Measurements from ENCODE around the gene CACNA1F. TPM values are rescaled to one million over a fixed set of nuclear protein-coding genes. Genes with fewer than 3 reads are reported as not detected.

Gene CACNA1F
- total RNA-seq, 1 donor from 2014 or later: under 0.01 TPM

GRCh38 chrX:49257846-49258748 lies 25.0 kb upstream of the CACNA1F start:
- no peak for DNase-seq (ENCODE audit: low read depth in 2 of 2)

DNA sequence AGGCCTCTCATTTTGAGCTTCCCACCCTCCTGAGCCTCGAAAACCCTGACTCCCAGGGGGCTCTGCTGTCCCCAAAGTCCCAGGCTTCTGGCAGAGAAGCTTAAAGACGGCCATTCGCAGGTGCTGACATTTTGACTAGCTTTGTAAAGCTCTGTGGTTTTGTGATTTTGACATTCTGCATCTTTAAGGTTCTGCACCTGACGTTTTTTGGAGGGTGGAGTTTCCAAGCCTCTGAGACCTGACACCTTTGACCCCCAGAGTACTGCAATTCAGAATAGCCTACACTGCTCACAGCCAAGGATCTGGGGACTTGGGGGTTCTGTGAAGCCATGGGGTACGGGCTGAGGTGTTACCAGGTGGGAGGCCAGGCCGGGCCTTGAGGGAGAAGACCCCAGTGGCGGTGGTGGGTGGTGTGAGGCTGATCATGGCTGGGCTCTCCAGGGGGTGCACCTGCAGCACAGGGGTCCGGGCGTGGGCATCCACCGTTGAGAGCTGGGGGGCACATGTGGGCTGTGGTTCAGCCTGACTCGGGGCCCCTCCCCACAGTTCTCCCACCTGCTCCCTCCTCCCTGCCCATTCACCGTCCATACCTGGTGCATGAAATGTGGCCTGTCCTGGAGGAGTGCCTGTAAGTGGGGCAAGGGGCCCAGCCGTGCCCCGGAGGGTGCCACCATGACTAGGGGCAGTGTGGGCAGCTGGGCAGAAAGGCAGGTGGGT lies 24.1 kb upstream of the CACNA1F start:
- DNase-seq (ENCODE audit: low read depth in 2 of 2): no peak

DNA sequence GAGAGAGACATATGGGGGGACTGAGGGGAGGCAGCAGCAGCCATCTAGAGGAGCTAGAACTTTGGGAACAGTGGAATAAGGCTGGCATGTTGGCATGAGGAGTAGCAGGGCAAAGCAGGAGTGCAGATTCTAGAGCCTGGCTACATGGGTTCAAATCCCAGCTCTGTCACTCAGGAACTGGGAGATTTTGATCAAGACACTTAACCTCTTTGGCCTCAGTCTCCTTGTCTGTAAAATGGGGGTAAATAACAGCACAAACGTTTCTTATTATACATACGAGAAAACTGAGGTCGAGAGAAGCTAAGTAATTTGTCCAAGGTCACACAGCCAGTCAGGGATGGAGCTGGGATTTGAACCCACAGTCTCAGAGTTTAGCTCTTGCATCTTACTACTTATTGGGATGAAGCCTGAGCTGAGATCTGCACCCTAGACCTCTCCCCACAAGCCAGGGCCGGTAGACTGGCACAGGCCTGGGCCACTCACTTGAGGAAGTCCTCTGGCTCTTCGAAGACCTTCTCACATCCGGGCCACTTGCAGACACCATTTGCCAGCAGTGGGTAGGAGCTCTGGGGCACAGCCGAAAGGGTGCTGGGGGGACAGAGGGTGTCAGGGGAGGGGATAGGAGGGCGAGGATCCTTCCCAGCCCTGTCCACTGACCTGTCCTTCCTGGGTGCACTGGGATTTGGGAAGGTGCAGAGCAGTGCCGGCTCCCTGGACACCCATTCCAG lies 23.3 kb upstream of the CACNA1F start:
- DNase-seq (ENCODE audit: low read depth in 2 of 2): no peak

DNA sequence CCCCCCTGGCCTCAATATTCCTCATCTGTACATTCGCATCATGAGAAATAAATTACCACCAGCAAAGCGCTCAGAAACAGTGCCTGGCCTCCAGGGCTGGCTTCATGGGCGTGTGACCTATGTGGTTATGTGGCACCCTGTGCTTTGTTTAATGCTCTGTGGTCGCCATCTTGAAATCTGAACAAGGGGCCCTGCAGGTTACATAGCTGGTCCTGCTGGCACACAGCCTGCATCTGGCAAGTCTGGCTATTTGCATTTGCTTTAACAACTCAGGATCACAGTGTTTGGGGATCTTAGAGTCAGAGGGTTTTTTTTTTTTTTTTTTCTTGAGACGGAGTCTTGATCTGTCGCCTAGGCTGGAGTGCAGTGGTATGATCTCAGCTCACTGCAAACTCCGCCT lies 21.5 kb upstream of the CACNA1F start:
- DNase-seq (ENCODE audit: low read depth in 2 of 2): no peak

GRCh38 chrX:49251325-49251724 lies 18.2 kb upstream of the CACNA1F start:
- no peak for DNase-seq (ENCODE audit: low read depth in 2 of 2)

DNA sequence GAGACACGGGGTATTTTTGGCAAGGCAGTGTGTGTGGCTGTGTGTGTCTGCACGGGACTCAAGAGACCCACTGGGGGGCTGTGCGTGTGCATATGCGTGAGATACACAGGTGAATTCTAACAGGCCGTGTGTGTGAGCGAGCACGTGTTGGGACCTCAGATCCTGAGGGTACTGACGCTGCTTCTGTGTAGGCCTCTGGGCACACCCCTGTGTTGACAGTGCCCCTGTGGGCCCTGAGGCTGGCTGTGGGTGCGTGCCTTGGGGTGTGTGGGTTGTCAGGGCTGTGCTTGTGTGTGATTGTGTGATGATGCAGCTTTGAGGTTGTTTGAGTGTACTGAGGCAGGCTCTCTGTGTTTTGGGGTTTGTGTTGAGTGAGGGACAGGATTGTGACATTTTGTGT lies 17.4 kb upstream of the CACNA1F start:
- no peak for DNase-seq (ENCODE audit: low read depth in 2 of 2)

DNA sequence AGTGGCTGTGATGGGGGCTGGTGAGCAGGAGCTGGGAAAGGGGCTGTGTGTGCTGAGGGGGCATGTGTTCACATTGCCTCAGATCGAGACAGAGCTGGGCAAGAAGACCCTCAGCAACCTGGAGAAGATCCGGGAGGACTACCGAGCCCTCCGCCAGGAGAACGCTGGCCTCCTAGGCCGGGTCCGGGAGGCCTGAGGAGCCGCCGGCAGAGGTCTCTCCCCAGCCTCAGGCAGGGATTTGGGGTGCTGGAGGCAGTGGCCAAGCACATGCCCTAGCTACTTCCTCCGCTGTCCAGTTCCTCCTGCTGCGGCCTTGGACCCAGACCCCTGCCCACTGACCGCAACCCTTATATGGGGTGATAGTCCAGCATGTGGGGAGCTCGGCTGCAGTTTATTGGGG lies 16.9 kb upstream of the CACNA1F start:
- DNase-seq (ENCODE audit: low read depth in 2 of 2): no peak

- no peak for DNase-seq (ENCODE audit: low read depth in 2 of 2)
Measured at GRCh38 chrX:49249616-49250015, 16.5 kb upstream of the CACNA1F start.

DNA sequence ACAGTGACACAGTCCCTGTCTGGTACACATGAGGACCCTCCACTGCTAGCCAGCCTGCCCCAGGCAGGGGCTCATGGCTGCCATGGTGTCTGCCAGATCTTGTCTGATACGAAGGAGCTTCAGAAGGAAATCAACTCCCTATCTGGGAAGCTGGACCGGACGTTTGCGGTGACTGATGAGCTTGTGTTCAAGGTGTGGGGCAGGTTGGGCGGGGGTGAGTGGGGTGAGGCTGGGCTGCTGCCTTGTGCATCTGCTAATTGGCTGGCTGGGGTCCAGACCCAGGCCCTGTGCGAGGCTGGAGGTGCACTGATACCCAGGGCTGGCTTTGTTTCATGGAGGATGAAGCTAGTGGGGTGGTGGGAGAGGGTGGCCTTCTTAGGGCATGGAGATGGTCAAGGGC lies 15.9 kb upstream of the CACNA1F start:
- no peak for DNase-seq (ENCODE audit: low read depth in 2 of 2)

GRCh38 chrX:49247916-49248811 lies 15.0 kb upstream of the CACNA1F start:
- no peak for DNase-seq (ENCODE audit: low read depth in 2 of 2)

- DNase-seq (ENCODE audit: low read depth in 2 of 2): no peak
Measured at GRCh38 chrX:49247346-49247745, 14.2 kb upstream of the CACNA1F start.

- DNase-seq (ENCODE audit: low read depth in 2 of 2): no peak
Measured at GRCh38 chrX:49246541-49246940, 13.4 kb upstream of the CACNA1F start.

- DNase-seq (ENCODE audit: low read depth in 2 of 2): no peak
Measured at GRCh38 chrX:49244207-49244606, 11.1 kb upstream of the CACNA1F start.

- no peak for DNase-seq (ENCODE audit: low read depth in 2 of 2)
Measured at GRCh38 chrX:49243166-49243565, 10.0 kb upstream of the CACNA1F start.

- DNase-seq (ENCODE audit: low read depth in 2 of 2): no peak
Measured at GRCh38 chrX:49242545-49243066, 9.5 kb upstream of the CACNA1F start.

DNA sequence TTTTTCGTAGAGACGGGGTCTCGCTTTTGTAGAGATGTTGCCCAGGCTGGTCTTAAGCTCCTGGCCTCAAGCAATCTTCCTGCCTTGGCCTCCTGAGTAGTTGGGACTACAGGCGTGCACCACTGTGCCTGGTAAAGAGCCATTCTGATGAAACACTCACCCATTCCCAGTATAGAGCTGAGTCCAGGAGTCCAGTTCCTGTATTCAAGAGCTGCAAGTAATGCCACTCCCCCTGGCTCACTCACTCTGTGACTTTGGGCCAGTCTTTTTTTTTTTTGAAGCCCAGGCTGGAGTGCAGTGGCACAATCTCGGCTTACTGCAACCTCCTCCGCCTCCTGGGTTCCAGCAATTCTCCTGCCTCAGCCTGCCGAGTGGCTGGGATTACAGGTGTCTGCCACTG lies 5.6 kb upstream of the CACNA1F start:
- no peak for DNase-seq (ENCODE audit: low read depth in 2 of 2)

DNA sequence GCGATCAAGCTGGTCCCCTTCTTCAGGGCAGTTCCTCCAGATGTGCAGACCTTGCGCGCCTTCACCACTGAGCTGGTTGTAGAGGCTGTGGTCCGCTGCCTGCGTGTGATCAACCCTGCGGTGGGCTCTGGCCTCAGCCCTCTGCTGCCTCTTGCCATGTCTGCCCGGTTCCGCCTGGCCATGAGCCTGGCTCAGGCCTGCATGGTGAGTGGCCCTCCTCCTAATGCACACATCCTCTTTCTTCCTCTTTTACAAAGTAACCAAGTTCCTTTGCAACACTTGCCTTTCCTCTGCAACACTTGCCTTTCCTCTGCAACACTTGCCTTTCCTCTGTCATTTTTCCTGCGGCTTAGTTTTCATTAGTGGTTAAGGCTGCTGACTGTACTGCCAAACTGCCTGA lies 3.9 kb upstream of the CACNA1F start:
- DNase-seq (ENCODE audit: low read depth in 2 of 2): no peak

- no peak for DNase-seq (ENCODE audit: low read depth in 2 of 2)
Measured at GRCh38 chrX:49233887-49234555, 881 bp upstream of the CACNA1F start.

GRCh38 chrX:49232525-49232924 lies 615 bp downstream of the CACNA1F start:
- DNase-seq (ENCODE audit: low read depth in 2 of 2): no peak

DNA sequence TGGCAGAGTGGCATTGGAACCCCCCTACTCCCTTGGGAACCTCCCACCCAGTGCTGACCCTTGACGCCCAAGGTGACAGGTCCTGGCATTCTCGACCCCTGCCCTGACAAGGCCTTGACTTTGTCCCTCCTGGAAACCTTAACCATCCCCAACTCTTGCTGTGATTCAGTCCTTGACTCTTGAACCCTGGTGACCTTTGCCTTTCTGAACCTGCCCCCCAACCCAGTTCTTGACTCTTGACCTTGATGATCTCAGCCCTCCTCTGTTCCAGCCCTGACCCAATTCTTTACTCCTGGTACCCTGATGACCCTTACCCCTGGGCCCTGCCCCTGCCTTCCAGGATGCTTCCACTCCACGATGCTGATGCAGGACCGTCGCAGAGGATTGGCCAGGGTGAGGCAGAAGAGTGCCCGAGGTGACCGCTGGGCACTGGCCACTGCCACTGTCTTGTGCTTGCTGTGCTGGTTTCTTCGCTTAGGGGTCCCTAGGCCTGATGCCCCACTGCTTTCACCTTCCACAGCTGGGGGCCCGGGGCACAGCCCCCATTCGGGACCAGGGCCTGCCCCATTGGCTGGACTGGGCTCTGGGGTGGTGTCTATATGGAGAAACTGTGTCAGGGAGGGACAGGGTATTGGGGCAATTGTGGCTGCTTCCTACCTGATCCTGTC lies 1.7 kb downstream of the CACNA1F start:
- DNase-seq (ENCODE audit: low read depth in 2 of 2): no peak

Measured in dermis microvascular lymphatic vessel endothelial cell (primary cell).